Panc1 (cell line): ENCODE results near the gene LSS. TPM values are rescaled to one million over a fixed set of nuclear protein-coding genes. Genes with fewer than 3 reads are reported as not detected.
"Not testable (repeated sequence)": the region's sequence is repeated elsewhere in the genome, so short reads cannot be mapped to it uniquely, and the experiment has no call there.

Experiments used
- ATAC-seq: fragments of 200-7000 bp; cut with Tn5 transposase; 2 replicates; pipeline ENCODE4 v1.9.1; 2020; ENCODE audit warnings: mild to moderate bottlenecking, moderate library complexity
- BruUV-seq: library from RNA; stranded (reverse); fragments of 400-500 nt; replicated peaks from 2 replicates; lab custom pipeline; 2021; lab: Mats Ljungman, UMichigan
- CTCF ChIA-PET: fragments of 300-600 bp; sonication (Branson Sonifier 250); formaldehyde crosslinking; loops from one replicate; lab custom pipeline; 2022; ENCODE audit warnings: antibody characterized with exemption; lab: Charles Lee
- POLR2A ChIA-PET: fragments of 300-600 bp; sonication (Branson Sonifier 250); formaldehyde crosslinking; loops from one replicate; lab custom pipeline; 2022; ENCODE audit warnings: antibody characterized with exemption; lab: Charles Lee
- DNase-seq: peaks from one replicate; pipeline ENCODE4 v3.0.0-alpha.2; 2010; ENCODE audit warnings: low read depth, low spot score
- H3K27ac ChIP-seq: 2 replicates; pipeline ENCODE4 v1.5.1; 2011; ENCODE audit warnings: mild to moderate bottlenecking, low read length, inconsistent platforms
- H3K27me3 ChIP-seq: fragments of 200-500 bp; sonication (Bioruptor generic); 2 replicates; pipeline ENCODE4 v1.6.0; 2014; ENCODE audit warnings: low read length, inconsistent platforms; ENCODE audit not compliant: control insufficient read depth, insufficient read depth
- H3K36me3 ChIP-seq: fragments of 200-500 bp; sonication (Bioruptor generic); 2 replicates; pipeline ENCODE4 v1.5.1; 2014; ENCODE audit warnings: inconsistent platforms, mild to moderate bottlenecking, low read length, moderate library complexity; ENCODE audit not compliant: control insufficient read depth, insufficient read depth
- H3K4me1 ChIP-seq: 2 replicates; pipeline ENCODE4 v1.5.1; 2011; ENCODE audit warnings: inconsistent platforms, mild to moderate bottlenecking, low read length, moderate library complexity; ENCODE audit not compliant: control insufficient read depth, insufficient read depth
- H3K4me3 ChIP-seq, 2 experiments: 2 replicates each; pipeline ENCODE4 v1.5.1; 2011 to 2012; ENCODE audit warnings: low read depth in 2 of 2, low read length in 2 of 2, mild to moderate bottlenecking in 2 of 2, inconsistent platforms in 1 of 2, moderate library complexity in 1 of 2
- H3K9me3 ChIP-seq: fragments of 200-500 bp; sonication (Bioruptor generic); 2 replicates; pipeline ENCODE4 v1.5.1; 2014; ENCODE audit warnings: low read depth, mild to moderate bottlenecking, inconsistent platforms, low read length, moderate library complexity; ENCODE audit not compliant: control insufficient read depth, insufficient read depth
- POLR2AphosphoS5 ChIP-seq: IDR thresholded peaks from 2 replicates; pipeline ENCODE4 v1.6.1; 2012; ENCODE audit warnings: mild to moderate bottlenecking, low read depth, low read length, moderate library complexity
- SIN3A ChIP-seq: IDR thresholded peaks from 2 replicates; pipeline ENCODE4 v1.6.1; 2012; ENCODE audit warnings: low read depth, mild to moderate bottlenecking, low read length, moderate library complexity, borderline replicate concordance; ENCODE audit not compliant: insufficient read depth
- TCF7L2 ChIP-seq: IDR thresholded peaks from 2 replicates; pipeline ENCODE4 v1.6.1; 2011; ENCODE audit warnings: mild to moderate bottlenecking, low read depth, low read length, inconsistent platforms
- in situ Hi-C: cut with HindIII; loops from 2 replicates; pipeline ENCODE4 v1.10.0; 2016; ENCODE audit warnings: low sequenced_read_pairs, low pct_unique_long_range_greater_than_20kb
- intact Hi-C: fragments of 100-400 bp; cut with micrococcal nuclease; formaldehyde crosslinking; loops from one replicate; pipeline ENCODE4 v1.10.0; 2022; ENCODE audit not compliant: unreplicated experiment
- total RNA-seq: library from RNA; stranded (reverse); gene quantifications from one replicate; pipeline ENCODE4 v1.2.1, GENCODE V29; 2021; ENCODE audit not compliant: unreplicated experiment
- TF ChIP-seq, protein P1 (sequence below), 2 experiments: IDR thresholded peaks; 2 replicates each; pipeline ENCODE4 v1.6.1; 2011 to 2012; ENCODE audit warnings: low read depth in 2 of 2, control low read depth in 1 of 2, low read length in 1 of 2, mild to moderate bottlenecking in 1 of 2, moderate library complexity in 1 of 2; ENCODE audit not compliant: insufficient read depth in 1 of 2
- TF ChIP-seq, protein P2 (sequence below): fragments of 450-650 bp; IDR thresholded peaks from 2 replicates; pipeline ENCODE4 v1.5.1; 2017; ENCODE audit warnings: mild to moderate bottlenecking

The LSS gene
- total RNA-seq, 1 experiment from 2014 or later = 111 TPM

DNA sequence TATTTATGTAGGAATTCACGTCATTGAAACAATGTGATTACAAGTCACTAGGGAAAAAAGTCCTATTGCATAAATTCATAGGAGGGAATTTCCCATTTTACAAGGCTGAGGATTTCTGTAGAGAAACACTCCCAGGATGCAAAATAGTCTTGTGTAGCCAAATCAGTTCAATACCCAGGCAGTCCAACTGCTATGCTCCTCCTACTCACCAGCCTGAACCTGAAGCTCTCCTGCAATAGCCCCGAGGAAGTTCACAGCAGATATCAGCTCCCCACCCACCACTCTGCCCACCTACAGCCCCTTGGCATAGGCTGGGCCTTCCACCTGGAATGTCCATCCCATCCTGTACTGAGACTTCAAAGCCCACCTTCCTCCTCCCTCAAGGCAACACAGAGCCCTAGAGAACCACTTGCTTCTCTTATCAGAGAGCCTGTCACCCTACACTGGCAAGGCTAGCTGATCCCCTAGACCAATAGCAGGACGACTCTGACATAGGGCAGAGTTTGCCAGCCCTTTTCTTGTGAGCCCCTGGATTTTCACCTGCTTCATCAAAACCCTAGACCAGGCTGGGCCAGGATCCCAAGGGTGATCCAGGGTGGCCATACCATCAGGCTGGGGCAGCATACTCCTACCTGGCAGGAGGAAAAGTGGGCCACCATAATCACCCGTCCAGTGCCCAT is 1.5 kb downstream of the LSS start:
- ATAC-seq (no peak), DNase-seq (no peak)
- in situ Hi-C loops (no loop called here), intact Hi-C loops (no loop called here)
- ChIA-PET CTCF (interaction anchor here (0.5 kb wide), 1 partner anchor 98 kb away, joined by 4 read pairs; no protein-coding TSS in a partner anchor), POLR2A (no interaction called here)
- H3K4me1 ChIP-seq = peaks cover 11% of the 10 kb centered on the region
- TF ChIP-seq POLR2AphosphoS5 (no peak), SIN3A (no peak), TCF7L2 (no peak)
- TF ChIP-seq, protein P1, sequence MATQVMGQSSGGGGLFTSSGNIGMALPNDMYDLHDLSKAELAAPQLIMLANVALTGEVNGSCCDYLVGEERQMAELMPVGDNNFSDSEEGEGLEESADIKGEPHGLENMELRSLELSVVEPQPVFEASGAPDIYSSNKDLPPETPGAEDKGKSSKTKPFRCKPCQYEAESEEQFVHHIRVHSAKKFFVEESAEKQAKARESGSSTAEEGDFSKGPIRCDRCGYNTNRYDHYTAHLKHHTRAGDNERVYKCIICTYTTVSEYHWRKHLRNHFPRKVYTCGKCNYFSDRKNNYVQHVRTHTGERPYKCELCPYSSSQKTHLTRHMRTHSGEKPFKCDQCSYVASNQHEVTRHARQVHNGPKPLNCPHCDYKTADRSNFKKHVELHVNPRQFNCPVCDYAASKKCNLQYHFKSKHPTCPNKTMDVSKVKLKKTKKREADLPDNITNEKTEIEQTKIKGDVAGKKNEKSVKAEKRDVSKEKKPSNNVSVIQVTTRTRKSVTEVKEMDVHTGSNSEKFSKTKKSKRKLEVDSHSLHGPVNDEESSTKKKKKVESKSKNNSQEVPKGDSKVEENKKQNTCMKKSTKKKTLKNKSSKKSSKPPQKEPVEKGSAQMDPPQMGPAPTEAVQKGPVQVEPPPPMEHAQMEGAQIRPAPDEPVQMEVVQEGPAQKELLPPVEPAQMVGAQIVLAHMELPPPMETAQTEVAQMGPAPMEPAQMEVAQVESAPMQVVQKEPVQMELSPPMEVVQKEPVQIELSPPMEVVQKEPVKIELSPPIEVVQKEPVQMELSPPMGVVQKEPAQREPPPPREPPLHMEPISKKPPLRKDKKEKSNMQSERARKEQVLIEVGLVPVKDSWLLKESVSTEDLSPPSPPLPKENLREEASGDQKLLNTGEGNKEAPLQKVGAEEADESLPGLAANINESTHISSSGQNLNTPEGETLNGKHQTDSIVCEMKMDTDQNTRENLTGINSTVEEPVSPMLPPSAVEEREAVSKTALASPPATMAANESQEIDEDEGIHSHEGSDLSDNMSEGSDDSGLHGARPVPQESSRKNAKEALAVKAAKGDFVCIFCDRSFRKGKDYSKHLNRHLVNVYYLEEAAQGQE (IDR thresholded peaks at IDR 0.05; ENCODE audit: insufficient read depth in 1 of 2, low read depth in 2 of 2, low read length in 1 of 2) = no peak
- TF ChIP-seq, protein P2, sequence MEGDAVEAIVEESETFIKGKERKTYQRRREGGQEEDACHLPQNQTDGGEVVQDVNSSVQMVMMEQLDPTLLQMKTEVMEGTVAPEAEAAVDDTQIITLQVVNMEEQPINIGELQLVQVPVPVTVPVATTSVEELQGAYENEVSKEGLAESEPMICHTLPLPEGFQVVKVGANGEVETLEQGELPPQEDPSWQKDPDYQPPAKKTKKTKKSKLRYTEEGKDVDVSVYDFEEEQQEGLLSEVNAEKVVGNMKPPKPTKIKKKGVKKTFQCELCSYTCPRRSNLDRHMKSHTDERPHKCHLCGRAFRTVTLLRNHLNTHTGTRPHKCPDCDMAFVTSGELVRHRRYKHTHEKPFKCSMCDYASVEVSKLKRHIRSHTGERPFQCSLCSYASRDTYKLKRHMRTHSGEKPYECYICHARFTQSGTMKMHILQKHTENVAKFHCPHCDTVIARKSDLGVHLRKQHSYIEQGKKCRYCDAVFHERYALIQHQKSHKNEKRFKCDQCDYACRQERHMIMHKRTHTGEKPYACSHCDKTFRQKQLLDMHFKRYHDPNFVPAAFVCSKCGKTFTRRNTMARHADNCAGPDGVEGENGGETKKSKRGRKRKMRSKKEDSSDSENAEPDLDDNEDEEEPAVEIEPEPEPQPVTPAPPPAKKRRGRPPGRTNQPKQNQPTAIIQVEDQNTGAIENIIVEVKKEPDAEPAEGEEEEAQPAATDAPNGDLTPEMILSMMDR = no peak
- BruUV-seq = no TSS peak
- peak overlapping the region; percentile 59 to 63 for H3K4me3 ChIP-seq
- no peaks in the 10 kb centered on the region for H3K9me3 ChIP-seq
- H3K27me3 ChIP-seq = no peaks in the 10 kb centered on the region
- H3K27ac ChIP-seq = peak overlapping the region; percentile 77
- H3K36me3 ChIP-seq = peaks cover 3% of the 10 kb centered on the region; the same call in 1 of the 2 replicates

DNA sequence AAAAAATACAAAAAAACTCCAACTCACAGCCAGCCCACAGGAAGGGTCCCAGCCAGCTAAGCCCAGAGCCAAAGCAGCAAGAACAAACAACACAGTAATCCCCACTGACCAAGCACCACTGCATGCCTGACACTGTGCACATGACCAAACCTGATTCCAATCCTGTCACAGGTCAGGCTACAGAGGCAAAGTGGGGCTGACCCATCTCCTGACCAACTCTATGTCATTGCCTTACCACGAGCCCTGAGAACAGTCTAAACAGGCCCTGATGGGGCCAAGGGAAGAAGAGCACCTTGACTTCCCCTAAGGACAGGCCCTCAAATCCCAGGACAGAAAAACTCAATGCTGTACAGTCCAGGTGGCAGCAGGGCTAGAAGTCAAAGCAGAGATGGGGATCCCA is 2.4 kb downstream of the LSS start:
- Histone ChIP-seq H3K9me3 (no peaks in the 10 kb centered on the region), H3K4me1 (peaks cover 11% of the 10 kb centered on the region), H3K4me3 (0 out of 4 replicates have a peak overlapping the region, but pooled peaks of 1 of the 2 experiments have one; percentile 15), H3K36me3 (no peaks in the 10 kb centered on the region), H3K27me3 (no peaks in the 10 kb centered on the region), H3K27ac (no peak overlapping the region)
- intact Hi-C loops (no loop called here), in situ Hi-C loops (no loop called here)
- no peak for TF ChIP-seq POLR2AphosphoS5
- no peak for TF ChIP-seq TCF7L2
- TF ChIP-seq, protein P2 = no peak
- TF ChIP-seq SIN3A = no peak
- TF ChIP-seq, protein P1 (IDR thresholded peaks at IDR 0.05; ENCODE audit: insufficient read depth in 1 of 2, low read depth in 2 of 2, low read length in 1 of 2) = no peak
- ChIA-PET CTCF (interaction anchor here (0.6 kb wide), 1 partner anchor 142 kb away, joined by 3 read pairs; no protein-coding TSS in a partner anchor), POLR2A (no interaction called here)
- no TSS peak for BruUV-seq
- DNase-seq (no peak), ATAC-seq (no peak)

DNA sequence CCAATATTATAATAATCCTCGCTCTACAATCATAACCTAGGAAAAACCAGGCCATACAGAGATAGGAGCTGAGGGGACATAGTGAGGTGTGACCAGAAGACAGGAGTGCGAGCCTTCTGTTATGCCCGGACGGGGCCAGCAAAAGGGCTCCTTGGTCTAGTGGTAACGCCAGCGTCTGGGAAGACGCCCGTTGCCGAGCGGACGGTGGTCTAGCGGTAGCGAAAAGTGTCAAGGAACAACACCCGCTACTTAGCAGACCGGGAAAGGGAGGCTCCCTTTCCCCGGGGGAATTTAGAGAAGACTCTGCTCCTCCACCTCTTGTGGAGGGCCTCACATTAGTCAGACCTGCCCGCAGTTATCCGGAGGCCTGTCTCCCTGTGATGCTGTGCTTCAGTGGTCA is 4.9 kb downstream of the LSS start:
- DNase-seq, H3K4me1 ChIP-seq, POLR2A ChIA-PET, H3K36me3 ChIP-seq, ATAC-seq, H3K4me3 ChIP-seq, H3K27ac ChIP-seq, in situ Hi-C loops, H3K9me3 ChIP-seq, CTCF ChIA-PET, H3K27me3 ChIP-seq, BruUV-seq, intact Hi-C loops: not testable (repeated sequence)
